AML-193 (cell line): ENCODE measurements around the gene PPIP5K2.
A peak's percentile ranks its signal among the peaks of the same experiment; 100 is the strongest.
"Not testable (repeated sequence)": the region's sequence is repeated elsewhere in the genome, so short reads cannot be mapped to it uniquely, and the experiment has no call there.

Experiments
- DNase-seq, 2 experiments: peaks; one replicate each; lab custom pipeline; 2025; lab: John Stamatoyannopoulos, UW

The PPIP5K2 gene

DNA sequence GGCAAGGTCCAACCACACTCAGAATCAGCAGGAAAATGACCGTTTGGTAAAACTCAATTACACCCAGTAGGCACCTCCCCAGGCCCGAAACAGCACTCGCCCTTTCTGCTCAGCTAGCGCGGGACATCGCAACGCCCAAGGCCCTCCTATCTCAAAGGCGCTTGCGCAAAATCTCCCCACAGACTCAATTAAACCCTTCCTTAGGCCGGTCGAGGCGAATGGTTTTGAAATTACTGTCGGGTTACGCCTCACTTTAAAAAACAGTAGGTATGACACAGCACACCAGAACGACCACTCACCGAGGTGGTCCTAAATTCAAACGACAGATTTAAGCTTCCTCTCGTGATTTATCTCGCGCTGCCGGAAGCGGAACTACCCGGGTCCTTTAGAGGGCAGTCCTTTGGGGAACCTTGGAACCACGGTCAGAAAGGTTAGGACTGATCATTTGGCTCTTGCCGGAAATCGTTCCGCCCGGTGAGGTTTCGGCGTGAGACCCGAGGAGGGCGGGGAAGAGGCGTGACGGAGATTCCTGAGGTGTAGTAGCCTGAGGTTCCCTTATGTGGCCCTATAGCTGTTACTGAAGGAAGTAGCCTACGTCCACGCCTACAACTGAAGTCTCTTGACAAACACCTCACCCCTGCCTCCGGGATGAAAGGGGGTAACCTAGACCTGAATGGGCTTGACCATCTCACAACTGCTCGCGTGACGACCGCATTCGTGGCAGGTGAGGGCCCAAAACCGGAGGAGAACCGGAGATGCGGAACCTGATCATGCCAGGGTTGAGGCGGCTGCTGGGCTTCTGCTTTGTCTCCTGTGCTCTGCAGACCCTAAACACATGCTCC, at the start of gene PPIP5K2, which contains the start of gene GIN1:
Gene PPIP5K2 (plus strand): TSS at position 537 of the 842 bp plus-strand sequence. CDS start 9,289 bp downstream, outside the sequence.
Gene GIN1 (minus strand): TSS at position 374 of the 842 bp plus-strand sequence. CDS start 11,431 bp downstream, outside the sequence.
- peak; percentile 97 to 98 for DNase-seq

DNA sequence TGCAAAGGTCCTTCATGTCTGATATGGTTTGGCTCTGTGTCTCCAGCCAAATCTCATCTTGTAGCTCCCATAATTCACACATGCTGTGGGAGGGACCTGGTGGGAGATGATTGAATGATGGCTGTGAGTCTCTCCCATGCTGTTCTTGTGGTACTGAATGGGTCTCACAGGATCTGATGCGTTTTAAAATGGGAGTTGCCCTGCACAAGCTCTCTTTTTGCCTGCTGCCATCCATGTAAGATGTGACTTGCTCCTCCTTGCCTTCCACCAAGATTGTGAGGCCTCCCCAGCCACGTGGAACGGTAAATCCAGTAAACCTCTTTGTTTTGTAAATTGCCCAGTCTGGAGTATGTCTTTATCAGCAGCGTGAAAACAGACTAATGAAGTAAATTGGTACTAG, 46.6 kb upstream of the PPIP5K2 start:
- not testable (repeated sequence) for DNase-seq

- no peak for DNase-seq
These were observed 44.7 kb upstream of the PPIP5K2 start for GRCh38 chr5:103075442-103075841.

DNA sequence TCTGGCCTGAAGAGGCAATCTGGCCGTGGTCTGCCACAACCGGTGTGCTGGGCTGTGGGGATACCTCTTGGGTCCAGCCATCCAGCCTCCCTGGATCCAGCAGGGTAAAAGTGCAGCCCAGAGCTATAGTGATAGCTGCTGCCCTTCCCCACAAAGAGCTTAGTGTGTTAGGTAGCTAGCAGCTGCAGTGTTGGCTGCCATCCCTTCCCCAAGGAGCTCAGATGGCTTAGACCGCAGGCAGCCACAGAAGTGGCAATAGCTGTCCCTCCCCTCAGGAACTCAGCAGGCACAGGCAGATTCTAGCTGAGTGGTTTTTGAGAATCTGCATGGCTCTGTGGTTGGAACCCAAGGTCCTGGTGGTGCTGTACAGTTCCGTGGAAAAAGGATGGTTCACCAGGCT, 40.3 kb upstream of the PPIP5K2 start:
- no peak for DNase-seq

DNA sequence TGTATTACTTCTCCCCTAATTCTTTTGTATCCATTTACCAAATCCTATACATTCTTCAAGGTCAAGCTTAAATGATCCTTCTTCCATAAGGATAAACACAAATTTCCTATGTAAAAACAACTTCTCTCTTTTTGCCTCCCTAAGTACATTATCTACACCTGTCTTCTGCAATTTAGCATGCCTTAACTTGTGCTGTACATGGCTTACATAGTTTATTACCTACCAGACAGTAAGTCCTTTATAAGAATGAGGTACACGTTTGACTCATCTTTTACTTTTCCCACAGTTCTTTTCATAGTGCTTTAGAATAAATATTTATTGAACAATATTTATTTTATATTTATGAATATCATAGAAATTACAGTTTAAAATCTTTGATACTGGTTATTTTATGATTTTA, 33.6 kb upstream of the PPIP5K2 start:
- no peak for DNase-seq

DNA sequence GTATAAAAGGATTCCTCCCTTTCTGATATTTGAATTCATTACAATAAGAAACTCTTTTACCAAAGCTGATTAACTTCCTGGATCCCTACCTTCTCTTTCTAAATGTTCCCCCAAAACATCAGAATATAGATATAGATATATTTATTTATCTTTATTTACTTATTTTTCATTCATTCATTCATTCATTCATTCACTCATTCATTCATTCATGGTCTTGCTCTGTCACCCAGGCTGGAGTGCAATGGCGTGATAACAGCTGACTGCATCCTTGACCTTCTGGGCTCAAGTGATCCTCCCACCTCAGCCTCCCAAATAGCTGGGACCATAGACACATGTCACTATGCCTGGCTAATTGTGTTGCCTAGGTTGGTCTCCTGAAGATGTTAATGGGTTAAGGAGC, 30.8 kb upstream of the PPIP5K2 start:
- no peak for DNase-seq

GRCh38 chr5:103090791-103091190, 29.3 kb upstream of the PPIP5K2 start:
- DNase-seq, result no peak

DNA sequence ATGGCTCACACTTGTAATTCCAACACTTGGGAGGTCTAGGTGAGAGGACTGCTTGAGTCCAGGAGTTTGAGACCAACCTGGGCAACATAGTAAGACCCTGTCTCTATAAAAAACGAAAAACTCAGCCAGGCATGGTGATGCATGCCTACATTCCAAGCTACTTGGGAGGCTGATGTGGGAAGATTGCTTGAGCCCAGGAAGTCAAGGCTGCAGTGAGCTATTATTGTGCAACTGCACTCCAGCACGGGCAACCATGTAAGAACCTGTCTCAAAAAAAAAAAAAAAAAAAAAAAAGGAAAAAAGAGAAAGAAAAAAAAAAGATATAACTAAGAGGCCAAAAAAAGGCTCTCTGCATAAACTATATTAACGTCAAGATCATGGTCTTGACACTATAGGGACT, 27.4 kb upstream of the PPIP5K2 start:
- DNase-seq, result no peak

DNA sequence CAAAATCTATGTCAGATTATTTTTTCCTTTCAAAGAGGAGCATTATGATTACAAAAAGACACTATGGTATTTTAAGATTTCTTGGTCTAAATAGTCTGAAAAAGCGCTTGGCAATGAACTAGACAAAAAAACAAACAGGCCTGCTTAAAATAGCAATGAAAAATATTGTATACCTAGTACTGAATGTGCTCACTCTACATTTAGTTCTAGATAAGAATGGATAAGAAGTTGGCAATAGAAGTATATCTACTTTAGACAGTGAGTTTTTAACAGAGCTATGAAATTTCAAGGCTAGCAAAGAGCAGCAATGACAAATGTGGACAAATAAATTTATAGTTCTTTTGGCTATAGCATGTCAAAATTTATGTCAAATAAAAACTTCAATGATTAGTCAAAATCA, 26.4 kb upstream of the PPIP5K2 start:
- no peak for DNase-seq

- no peak for DNase-seq
These were observed 25.4 kb upstream of the PPIP5K2 start for GRCh38 chr5:103094737-103095136.

- DNase-seq, result no peak
These were observed 21.1 kb upstream of the PPIP5K2 start for GRCh38 chr5:103098993-103099392.

- DNase-seq, result no peak
These were observed 18.9 kb upstream of the PPIP5K2 start for GRCh38 chr5:103101079-103101750.

GRCh38 chr5:103102234-103102633, 17.9 kb upstream of the PPIP5K2 start:
- DNase-seq, result no peak

GRCh38 chr5:103108086-103108485, 12.0 kb upstream of the PPIP5K2 start:
- DNase-seq, result peak; percentile 4 to 28

DNA sequence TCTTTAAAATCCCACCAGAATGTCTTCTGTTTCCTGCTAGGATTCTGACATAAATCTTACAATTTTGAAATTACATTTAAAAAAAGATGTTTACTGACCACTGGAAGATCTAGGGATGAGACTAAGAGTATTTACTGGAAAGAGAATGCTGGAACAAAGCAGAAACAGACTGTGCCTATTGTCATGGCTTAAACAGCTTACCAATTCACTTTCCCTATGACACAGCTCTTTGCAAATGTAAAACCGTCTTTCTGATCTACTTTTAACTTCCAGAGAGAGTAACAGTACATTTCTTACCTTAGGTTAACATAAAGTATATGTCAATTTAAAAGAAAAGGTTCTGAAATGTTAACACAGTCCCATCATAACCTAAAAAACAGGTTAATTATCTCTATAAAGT, 10.8 kb upstream of the PPIP5K2 start:
- no peak for DNase-seq

GRCh38 chr5:103110403-103110802, 9.7 kb upstream of the PPIP5K2 start:
- no peak for DNase-seq

- peak; percentile 95 for DNase-seq
These were observed 8.6 kb upstream of the PPIP5K2 start for GRCh38 chr5:103111468-103111867.

DNA sequence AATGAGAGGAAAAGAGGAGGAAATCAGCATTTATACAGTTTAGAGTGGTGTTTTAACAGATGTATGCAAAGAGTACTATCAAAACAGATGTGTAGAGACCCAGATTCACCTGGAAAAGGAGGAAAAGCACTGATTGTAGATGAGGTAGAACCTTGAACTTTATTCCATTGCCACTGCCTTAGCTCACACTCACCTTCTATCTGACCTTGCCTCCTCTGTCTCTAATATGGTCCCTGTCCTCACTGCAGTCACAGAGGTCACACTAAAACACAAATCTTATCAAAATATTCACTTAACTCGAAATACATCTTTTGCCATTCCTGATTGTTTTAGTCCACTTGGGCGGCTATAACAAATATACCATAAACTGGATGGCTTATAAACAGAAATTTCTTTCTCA, 7.2 kb upstream of the PPIP5K2 start:
- DNase-seq, result no peak

GRCh38 chr5:103114440-103114839, 5.7 kb upstream of the PPIP5K2 start:
- DNase-seq, result no peak

- no peak for DNase-seq
These were observed 2.6 kb upstream of the PPIP5K2 start for GRCh38 chr5:103117471-103117991.

- DNase-seq, result peak in 1 of 2 experiments; percentile 52
These were observed 884 bp upstream of the PPIP5K2 start for GRCh38 chr5:103119070-103119764.

- DNase-seq, result peak in 1 of 2 experiments; percentile 41
These were observed 603 bp downstream of the PPIP5K2 start for GRCh38 chr5:103120607-103121200.
